ENCODE data around the gene SEC14L5.

The SEC14L5 gene

GRCh38 chr16:5066511-5066910 is 108.4 kb downstream of the SEC14L5 start:
- no peak for DNase-seq (ENCODE audit: low read depth, low spot score)
